HEK293 (cell line): ENCODE data around the gene RAB44.

Experiments used
- CTCF ChIA-PET: fragments of 350-600 bp; formaldehyde crosslinking; extraction: SDS; loops from one replicate; lab custom pipeline; 2021; ENCODE audit warnings: antibody characterized with exemption; lab: Yijun Ruan, JAX
- POLR2A ChIA-PET: fragments of 300-600 bp; formaldehyde crosslinking; extraction: SDS; loops from one replicate; lab custom pipeline; 2020; ENCODE audit warnings: antibody characterized with exemption, inconsistent platforms; lab: Yijun Ruan, JAX
- H3K27ac ChIP-seq: fragments of 200-500 bp; sonication (Bioruptor generic); 2 replicates; pipeline ENCODE4 v1.5.1; 2014; ENCODE audit warnings: low read depth, low read length, control low read depth, inconsistent platforms; ENCODE audit errors: extremely low read depth
- H3K36me3 ChIP-seq, 2 experiments: fragments of 200-500 bp in 1 of 2; sonication (Bioruptor generic) in 1 of 2; 1 replicate in 1 of 2; 2 replicates in 1 of 2; pipeline ENCODE4 v1.5.1; 2014 to 2017; ENCODE audit warnings: inconsistent platforms in 2 of 2, low read length in 2 of 2; ENCODE audit not compliant: control insufficient read depth in 2 of 2, insufficient read depth in 1 of 2
- H3K4me1 ChIP-seq: fragments of 200-500 bp; sonication (Bioruptor generic); 2 replicates; pipeline ENCODE4 v1.5.1; 2014; ENCODE audit warnings: mild to moderate bottlenecking, low read length, inconsistent platforms; ENCODE audit not compliant: control insufficient read depth, insufficient read depth
- H3K4me3 ChIP-seq: 2 replicates; pipeline ENCODE4 v1.5.1; 2011; ENCODE audit warnings: low read depth, mild to moderate bottlenecking, control low read depth, low read length, moderate library complexity
- H3K9me3 ChIP-seq: fragments of 200-500 bp; sonication (Bioruptor generic); 2 replicates; pipeline ENCODE4 v1.5.1; 2014; ENCODE audit warnings: low read depth, low read length, inconsistent platforms; ENCODE audit not compliant: control insufficient read depth, insufficient read depth
- GLIS1 ChIP-seq: fragments of 450-650 bp; formaldehyde crosslinking; IDR thresholded peaks from 2 replicates; pipeline ENCODE4 v1.5.1; 2016; ENCODE audit warnings: missing biosample characterization, missing genetic modification characterization
- KLF16 ChIP-seq: fragments of 450-650 bp; formaldehyde crosslinking; IDR thresholded peaks from 2 replicates; pipeline ENCODE4 v1.5.1; 2017; ENCODE audit warnings: missing biosample characterization, missing genetic modification characterization
- SP3 ChIP-seq: fragments of 450-650 bp; formaldehyde crosslinking; IDR thresholded peaks from 2 replicates; pipeline ENCODE4 v1.5.1; 2016; ENCODE audit warnings: missing biosample characterization, missing genetic modification characterization
- ZFP69B ChIP-seq: fragments of 450-650 bp; formaldehyde crosslinking; IDR thresholded peaks from 2 replicates; pipeline ENCODE4 v1.5.1; 2016; ENCODE audit warnings: missing biosample characterization, missing genetic modification characterization
- ZNF2 ChIP-seq: fragments of 450-650 bp; formaldehyde crosslinking; IDR thresholded peaks from 2 replicates; pipeline ENCODE4 v1.5.1; 2016; ENCODE audit warnings: missing biosample characterization, missing genetic modification characterization
- ZNF366 ChIP-seq: fragments of 450-650 bp; formaldehyde crosslinking; conservative IDR thresholded peaks from 2 replicates; pipeline ENCODE4 v1.5.1; 2016; ENCODE audit warnings: missing biosample characterization, missing genetic modification characterization
- ZNF416 ChIP-seq: fragments of 450-650 bp; formaldehyde crosslinking; IDR thresholded peaks from 2 replicates; pipeline ENCODE4 v1.5.1; 2016; ENCODE audit warnings: missing biosample characterization, missing genetic modification characterization
- ZNF548 ChIP-seq: fragments of 450-650 bp; formaldehyde crosslinking; IDR thresholded peaks from 2 replicates; pipeline ENCODE4 v1.5.1; 2016; ENCODE audit warnings: missing biosample characterization, missing genetic modification characterization
- ZNF549 ChIP-seq: fragments of 450-650 bp; IDR thresholded peaks from 2 replicates; pipeline ENCODE4 v1.5.1; 2018; ENCODE audit warnings: missing biosample characterization, missing genetic modification characterization, mild to moderate bottlenecking, inconsistent platforms, moderate library complexity
- ZNF600 ChIP-seq: fragments of 450-650 bp; formaldehyde crosslinking; IDR thresholded peaks from 2 replicates; pipeline ENCODE4 v1.5.1; 2016; ENCODE audit warnings: missing biosample characterization, missing genetic modification characterization
- ZNF660 ChIP-seq: fragments of 450-650 bp; IDR thresholded peaks from 2 replicates; pipeline ENCODE4 v1.5.1; 2018; ENCODE audit warnings: missing biosample characterization, mild to moderate bottlenecking, missing genetic modification characterization
- ZNF747 ChIP-seq: fragments of 450-650 bp; formaldehyde crosslinking; IDR thresholded peaks from 2 replicates; pipeline ENCODE4 v1.5.1; 2016; ENCODE audit warnings: missing biosample characterization, missing genetic modification characterization
- TF ChIP-seq, protein P1 (sequence below): fragments of 450-650 bp; formaldehyde crosslinking; IDR thresholded peaks from 2 replicates; pipeline ENCODE4 v1.5.1; 2017; ENCODE audit warnings: missing biosample characterization, mild to moderate bottlenecking, missing genetic modification characterization, moderate library complexity
- TF ChIP-seq, protein P2 (sequence below): fragments of 450-650 bp; formaldehyde crosslinking; IDR thresholded peaks from 2 replicates; pipeline ENCODE4 v1.5.1; 2017; ENCODE audit warnings: missing biosample characterization, missing genetic modification characterization
- TF ChIP-seq, protein P3 (sequence below): fragments of 450-650 bp; formaldehyde crosslinking; optimal IDR thresholded peaks from 2 replicates; pipeline ENCODE3; 2016; ENCODE audit warnings: missing biosample characterization, mild to moderate bottlenecking, missing genetic modification characterization
- TF ChIP-seq, protein P4 (sequence below): fragments of 450-650 bp; formaldehyde crosslinking; IDR thresholded peaks from 2 replicates; pipeline ENCODE4 v1.5.1; 2017; ENCODE audit warnings: missing biosample characterization, missing genetic modification characterization

RAB44 gene

DNA sequence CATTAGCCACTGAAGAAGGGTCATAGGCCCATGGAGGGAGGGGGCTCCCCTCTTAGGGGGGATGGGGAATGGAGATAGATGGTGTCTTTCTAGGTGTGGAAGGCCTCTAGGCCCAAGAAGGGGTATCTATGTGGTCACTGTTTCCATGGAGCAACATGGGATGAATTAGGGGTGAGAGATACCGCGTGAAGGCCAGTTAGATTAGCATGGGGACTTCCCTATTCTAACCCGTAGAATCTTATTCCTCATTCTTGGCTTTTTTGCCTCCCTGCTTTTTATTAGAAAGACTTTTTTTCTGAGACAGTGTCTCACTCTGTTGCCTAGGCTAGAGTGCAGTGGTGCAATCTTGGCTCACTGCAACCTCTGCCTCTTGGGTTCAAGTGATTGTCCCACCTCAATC lies 3.2 kb downstream of the RAB44 start (continued):
- no peak for TF ChIP-seq ZNF548 (tag by site-specific recombination)
- no peak for TF ChIP-seq GLIS1 (tag by site-specific recombination)
- no peak for TF ChIP-seq KLF16 (tag by site-specific recombination)

DNA sequence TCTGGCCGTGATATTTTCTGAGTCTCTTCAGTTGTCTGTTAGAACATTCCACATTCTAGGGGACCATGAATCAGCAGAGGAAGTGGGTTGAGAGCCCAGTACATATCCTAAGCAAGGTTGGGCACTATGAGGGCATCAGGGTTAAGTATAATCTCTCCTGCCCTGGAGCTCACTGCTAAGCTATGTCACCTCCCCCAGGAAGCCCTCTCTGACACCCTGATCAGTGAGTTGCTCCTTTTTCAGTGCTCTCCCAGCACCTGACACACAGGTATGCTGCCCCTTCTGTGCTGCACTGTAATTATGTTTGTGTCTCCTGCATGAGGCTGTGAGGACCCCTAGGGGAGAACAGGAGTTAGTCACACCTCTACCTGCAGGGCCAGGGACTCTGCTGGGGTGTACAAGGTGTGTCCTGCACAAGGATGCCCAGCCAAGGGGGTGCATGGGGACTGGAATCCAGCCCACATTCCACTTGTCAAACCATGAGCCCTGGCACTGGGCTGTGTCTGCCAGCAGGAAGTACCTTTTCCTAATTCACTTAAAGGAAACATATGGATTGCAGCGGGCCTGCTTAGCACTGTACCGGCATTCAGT lies 3.9 kb downstream of the RAB44 start:
- POLR2A ChIA-PET, result no interaction called here
- Histone ChIP-seq H3K4me1 (no peaks in the 10 kb centered on the region), H3K36me3 (no peaks in the 10 kb centered on the region), H3K9me3 (no peaks in the 10 kb centered on the region), H3K4me3 (no peak overlapping the region), H3K27ac (no peak overlapping the region)
- CTCF ChIA-PET, result interaction anchor here (0.7 to 1.0 kb wide), 4 partner anchors 55 to 83 kb away, joined by 3 to 4 read pairs (median 3); no protein-coding TSS in a partner anchor
- TF ChIP-seq SP3 (tag by site-specific recombination), result no peak
- TF ChIP-seq, protein P1, sequence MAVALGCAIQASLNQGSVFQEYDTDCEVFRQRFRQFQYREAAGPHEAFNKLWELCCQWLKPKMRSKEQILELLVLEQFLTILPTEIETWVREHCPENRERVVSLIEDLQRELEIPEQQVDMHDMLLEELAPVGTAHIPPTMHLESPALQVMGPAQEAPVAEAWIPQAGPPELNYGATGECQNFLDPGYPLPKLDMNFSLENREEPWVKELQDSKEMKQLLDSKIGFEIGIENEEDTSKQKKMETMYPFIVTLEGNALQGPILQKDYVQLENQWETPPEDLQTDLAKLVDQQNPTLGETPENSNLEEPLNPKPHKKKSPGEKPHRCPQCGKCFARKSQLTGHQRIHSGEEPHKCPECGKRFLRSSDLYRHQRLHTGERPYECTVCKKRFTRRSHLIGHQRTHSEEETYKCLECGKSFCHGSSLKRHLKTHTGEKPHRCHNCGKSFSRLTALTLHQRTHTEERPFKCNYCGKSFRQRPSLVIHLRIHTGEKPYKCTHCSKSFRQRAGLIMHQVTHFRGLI, result peak; percentile 78

DNA sequence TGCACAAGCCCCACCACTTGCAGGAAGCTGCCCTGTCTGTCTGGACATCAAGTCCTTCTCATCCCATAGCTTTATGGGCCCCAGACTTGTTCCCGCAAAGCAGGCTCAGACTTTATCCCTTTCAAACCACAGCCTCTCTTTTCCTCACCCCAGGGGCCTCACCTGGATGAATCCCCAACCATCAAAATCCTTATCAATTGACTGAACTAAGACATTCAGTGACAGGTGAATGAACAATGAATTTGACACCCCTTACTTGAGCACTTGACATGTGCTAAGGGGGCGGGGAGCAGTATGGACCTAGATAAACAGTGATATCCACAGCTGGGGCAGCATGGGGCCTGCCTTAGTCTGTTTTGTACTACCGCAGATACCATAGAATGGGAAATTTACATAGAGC lies 5.0 kb downstream of the RAB44 start:
- Histone ChIP-seq H3K27ac (no peak overlapping the region), H3K36me3 (no peaks in the 10 kb centered on the region), H3K4me1 (no peaks in the 10 kb centered on the region), H3K9me3 (no peaks in the 10 kb centered on the region), H3K4me3 (no peak overlapping the region)
- TF ChIP-seq ZNF416 (tag by site-specific recombination) (no peak), ZNF549 (no peak), ZFP69B (no peak), ZNF660 (tag by site-specific recombination) (no peak), ZNF600 (tag by site-specific recombination) (peak; percentile 16; the same call in 1 of the 2 replicates)
- TF ChIP-seq, protein P2, sequence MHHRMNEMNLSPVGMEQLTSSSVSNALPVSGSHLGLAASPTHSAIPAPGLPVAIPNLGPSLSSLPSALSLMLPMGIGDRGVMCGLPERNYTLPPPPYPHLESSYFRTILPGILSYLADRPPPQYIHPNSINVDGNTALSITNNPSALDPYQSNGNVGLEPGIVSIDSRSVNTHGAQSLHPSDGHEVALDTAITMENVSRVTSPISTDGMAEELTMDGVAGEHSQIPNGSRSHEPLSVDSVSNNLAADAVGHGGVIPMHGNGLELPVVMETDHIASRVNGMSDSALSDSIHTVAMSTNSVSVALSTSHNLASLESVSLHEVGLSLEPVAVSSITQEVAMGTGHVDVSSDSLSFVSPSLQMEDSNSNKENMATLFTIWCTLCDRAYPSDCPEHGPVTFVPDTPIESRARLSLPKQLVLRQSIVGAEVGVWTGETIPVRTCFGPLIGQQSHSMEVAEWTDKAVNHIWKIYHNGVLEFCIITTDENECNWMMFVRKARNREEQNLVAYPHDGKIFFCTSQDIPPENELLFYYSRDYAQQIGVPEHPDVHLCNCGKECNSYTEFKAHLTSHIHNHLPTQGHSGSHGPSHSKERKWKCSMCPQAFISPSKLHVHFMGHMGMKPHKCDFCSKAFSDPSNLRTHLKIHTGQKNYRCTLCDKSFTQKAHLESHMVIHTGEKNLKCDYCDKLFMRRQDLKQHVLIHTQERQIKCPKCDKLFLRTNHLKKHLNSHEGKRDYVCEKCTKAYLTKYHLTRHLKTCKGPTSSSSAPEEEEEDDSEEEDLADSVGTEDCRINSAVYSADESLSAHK (tag by site-specific recombination), result no peak
- TF ChIP-seq, protein P3, sequence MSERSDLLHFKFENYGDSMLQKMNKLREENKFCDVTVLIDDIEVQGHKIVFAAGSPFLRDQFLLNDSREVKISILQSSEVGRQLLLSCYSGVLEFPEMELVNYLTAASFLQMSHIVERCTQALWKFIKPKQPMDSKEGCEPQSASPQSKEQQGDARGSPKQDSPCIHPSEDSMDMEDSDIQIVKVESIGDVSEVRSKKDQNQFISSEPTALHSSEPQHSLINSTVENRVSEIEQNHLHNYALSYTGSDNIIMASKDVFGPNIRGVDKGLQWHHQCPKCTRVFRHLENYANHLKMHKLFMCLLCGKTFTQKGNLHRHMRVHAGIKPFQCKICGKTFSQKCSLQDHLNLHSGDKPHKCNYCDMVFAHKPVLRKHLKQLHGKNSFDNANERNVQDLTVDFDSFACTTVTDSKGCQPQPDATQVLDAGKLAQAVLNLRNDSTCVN (tag by site-specific recombination), result no peak
- CTCF ChIA-PET, result interaction anchor here (0.6 to 1.3 kb wide), 6 partner anchors 58 to 105 kb away, joined by 3 to 7 read pairs (median 3); no protein-coding TSS in a partner anchor
- POLR2A ChIA-PET, result no interaction called here

DNA sequence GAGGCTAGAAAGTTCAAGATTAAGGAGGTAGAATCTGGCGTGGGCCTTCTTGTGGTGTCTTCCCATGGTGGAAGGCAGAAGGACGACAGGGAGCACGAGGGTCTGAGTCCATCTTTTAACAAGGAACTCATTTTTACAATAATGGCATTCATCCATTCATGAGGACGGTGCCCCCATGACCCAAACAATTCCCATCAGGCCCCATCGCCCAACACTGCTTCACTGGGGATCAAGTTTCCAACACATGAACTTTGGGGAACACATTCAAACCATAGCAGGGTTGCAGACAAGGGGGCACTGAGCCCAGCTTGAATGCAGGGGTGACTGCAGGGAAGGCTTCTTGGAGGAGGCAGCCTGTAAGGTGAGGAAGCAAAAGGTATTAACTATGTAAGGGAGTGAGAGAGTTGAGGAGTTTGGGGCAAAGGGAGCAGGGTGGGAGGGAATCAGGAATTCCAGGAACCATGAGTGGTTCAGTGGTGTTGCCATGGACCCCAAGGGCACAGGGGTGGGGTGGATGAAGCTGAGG lies 5.5 kb downstream of the RAB44 start:
- POLR2A ChIA-PET, result no interaction called here

More for the DNA sequence above, 5.5 kb downstream of the RAB44 start:
- H3K27ac ChIP-seq, result no peak overlapping the region
- no peak overlapping the region for H3K4me3 ChIP-seq
- TF ChIP-seq ZNF747 (tag by site-specific recombination) (no peak), ZNF366 (tag by site-specific recombination) (no peak), ZNF2 (tag by site-specific recombination) (no peak)
- TF ChIP-seq, protein P4, sequence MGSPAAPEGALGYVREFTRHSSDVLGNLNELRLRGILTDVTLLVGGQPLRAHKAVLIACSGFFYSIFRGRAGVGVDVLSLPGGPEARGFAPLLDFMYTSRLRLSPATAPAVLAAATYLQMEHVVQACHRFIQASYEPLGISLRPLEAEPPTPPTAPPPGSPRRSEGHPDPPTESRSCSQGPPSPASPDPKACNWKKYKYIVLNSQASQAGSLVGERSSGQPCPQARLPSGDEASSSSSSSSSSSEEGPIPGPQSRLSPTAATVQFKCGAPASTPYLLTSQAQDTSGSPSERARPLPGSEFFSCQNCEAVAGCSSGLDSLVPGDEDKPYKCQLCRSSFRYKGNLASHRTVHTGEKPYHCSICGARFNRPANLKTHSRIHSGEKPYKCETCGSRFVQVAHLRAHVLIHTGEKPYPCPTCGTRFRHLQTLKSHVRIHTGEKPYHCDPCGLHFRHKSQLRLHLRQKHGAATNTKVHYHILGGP, result no peak
- no peaks in the 10 kb centered on the region for H3K4me1 ChIP-seq
- no peaks in the 10 kb centered on the region for H3K9me3 ChIP-seq
- CTCF ChIA-PET, result interaction anchor here (0.8 to 1.3 kb wide), 4 partner anchors 22 to 88 kb away, joined by 3 to 7 read pairs (median 4); no protein-coding TSS in a partner anchor
- no peaks in the 10 kb centered on the region for H3K36me3 ChIP-seq
